ELF-1 (cell line): ENCODE data around the gene MUC5AC.
"Not testable (repeated sequence)": the region's sequence is repeated elsewhere in the genome, so short reads cannot be mapped to it uniquely, and the experiment has no call there.

Experiments used
- DNase-seq: peaks from one replicate; pipeline ENCODE4 v3.0.0-alpha.2; 2016; ENCODE audit warnings: low read depth, low spot score

Gene MUC5AC

GRCh38 chr11:1160231-1161101 lies 2.7 kb downstream of the MUC5AC start:
- no peak for DNase-seq

- no peak for DNase-seq
Observed at GRCh38 chr11:1161410-1162137, 3.8 kb downstream of the MUC5AC start.

GRCh38 chr11:1162138-1162475 lies 4.4 kb downstream of the MUC5AC start:
- no peak for DNase-seq

GRCh38 chr11:1162491-1163311 lies 4.9 kb downstream of the MUC5AC start:
- no peak for DNase-seq

GRCh38 chr11:1163321-1163910 lies 5.7 kb downstream of the MUC5AC start:
- no peak for DNase-seq

GRCh38 chr11:1163911-1164735 lies 6.4 kb downstream of the MUC5AC start:
- DNase-seq = no peak

GRCh38 chr11:1164779-1165255 lies 7.1 kb downstream of the MUC5AC start:
- not testable (repeated sequence) for DNase-seq

GRCh38 chr11:1165256-1166041 lies 7.7 kb downstream of the MUC5AC start:
- no peak for DNase-seq

GRCh38 chr11:1167256-1167655 lies 9.5 kb downstream of the MUC5AC start:
- no peak for DNase-seq

- no peak for DNase-seq
Observed at GRCh38 chr11:1167751-1168231, 10.0 kb downstream of the MUC5AC start.

GRCh38 chr11:1168256-1168655 lies 10.5 kb downstream of the MUC5AC start:
- no peak for DNase-seq

- no peak for DNase-seq
Observed at GRCh38 chr11:1168721-1169161, 11.0 kb downstream of the MUC5AC start.

GRCh38 chr11:1171223-1171984 lies 13.7 kb downstream of the MUC5AC start:
- no peak for DNase-seq

GRCh38 chr11:1171985-1172728 lies 14.4 kb downstream of the MUC5AC start:
- peak; percentile 38 for DNase-seq

- no peak for DNase-seq
Observed at GRCh38 chr11:1172729-1173117, 15.0 kb downstream of the MUC5AC start.

- DNase-seq = not testable (repeated sequence)
Observed at GRCh38 chr11:1173396-1173795, 15.6 kb downstream of the MUC5AC start.

GRCh38 chr11:1174441-1175370 lies 17.0 kb downstream of the MUC5AC start:
- DNase-seq = no peak
